Measurements from ENCODE around the gene NUDT16L1.

GRCh38 chr16:4695473-4696171 is 2.3 kb downstream of the NUDT16L1 start:
- TF ChIP-seq CTCF (IDR thresholded peaks at IDR 0.05; ENCODE audit: borderline replicate concordance, extremely low read depth, low read length, poor library complexity, severe bottlenecking) (no peak), EZH2 (IDR thresholded peaks at IDR 0.05; ENCODE audit: borderline replicate concordance, low read depth, low read length, severe bottlenecking) (no peak)

All from DND-41 (cell line).